ENCODE measurements around the gene ETFA. TPM values are rescaled to one million over a fixed set of nuclear protein-coding genes. Genes with fewer than 3 reads are reported as not detected.

The ETFA gene
- total and polyA plus RNA-seq, 10 of the 15 experiments (the other 5 are each of a cell fraction or from before 2014, with no cell fraction given): 114 to 331 (median 152) TPM

GRCh38 chr15:76342382-76343201, 31.3 kb upstream of the ETFA start:
- H3K27me3 ChIP-seq (replicated peaks in 1 of 2; ENCODE audit: control insufficient read depth in 2 of 2, insufficient read depth in 2 of 2, low read length in 1 of 2): peaks cover 31 to 44% of the 10 kb centered on the region in 2 experiments
- H3K79me2 ChIP-seq (ENCODE audit: control insufficient read depth, insufficient read depth, low read length): no peaks in the 10 kb centered on the region; the same call in 1 of the 2 replicates

More at GRCh38 chr15:76342382-76343201, 31.3 kb upstream of the ETFA start:
- intact Hi-C loops (cut with micrococcal nuclease; ENCODE audit: unreplicated experiment): no loop called here
- no TSS peak for BruUV-seq (replicated peaks)
- H2AFZ ChIP-seq (ENCODE audit: control insufficient read depth, low read depth, low read length): no peak overlapping the region
- POLR2A ChIA-PET: no interaction called here
- H3K9ac ChIP-seq (ENCODE audit: control insufficient read depth, insufficient read depth, low read length): no peak overlapping the region
- DNase-seq (ENCODE audit: low read depth, low spot score): no peak
- H3K36me3 ChIP-seq (ENCODE audit: control insufficient read depth in 2 of 2, insufficient read depth in 2 of 2, low read length in 1 of 2): no peaks in the 10 kb centered on the region
- H3K9me3 ChIP-seq (replicated peaks; ENCODE audit: control insufficient read depth, insufficient read depth, low read length): no peaks in the 10 kb centered on the region; the same call in 1 of the 3 replicates
- SMC1A ChIA-PET (ENCODE audit: uncharacterized antibody, unreplicated experiment): no interaction called here
- no peak overlapping the region for H3K4me3 ChIP-seq
- H4K20me1 ChIP-seq (ENCODE audit: control insufficient read depth, insufficient read depth): no peaks in the 10 kb centered on the region
- ATAC-seq: no peak
- CTCF ChIA-PET: no interaction called here
- TF ChIP-seq, protein P1, sequence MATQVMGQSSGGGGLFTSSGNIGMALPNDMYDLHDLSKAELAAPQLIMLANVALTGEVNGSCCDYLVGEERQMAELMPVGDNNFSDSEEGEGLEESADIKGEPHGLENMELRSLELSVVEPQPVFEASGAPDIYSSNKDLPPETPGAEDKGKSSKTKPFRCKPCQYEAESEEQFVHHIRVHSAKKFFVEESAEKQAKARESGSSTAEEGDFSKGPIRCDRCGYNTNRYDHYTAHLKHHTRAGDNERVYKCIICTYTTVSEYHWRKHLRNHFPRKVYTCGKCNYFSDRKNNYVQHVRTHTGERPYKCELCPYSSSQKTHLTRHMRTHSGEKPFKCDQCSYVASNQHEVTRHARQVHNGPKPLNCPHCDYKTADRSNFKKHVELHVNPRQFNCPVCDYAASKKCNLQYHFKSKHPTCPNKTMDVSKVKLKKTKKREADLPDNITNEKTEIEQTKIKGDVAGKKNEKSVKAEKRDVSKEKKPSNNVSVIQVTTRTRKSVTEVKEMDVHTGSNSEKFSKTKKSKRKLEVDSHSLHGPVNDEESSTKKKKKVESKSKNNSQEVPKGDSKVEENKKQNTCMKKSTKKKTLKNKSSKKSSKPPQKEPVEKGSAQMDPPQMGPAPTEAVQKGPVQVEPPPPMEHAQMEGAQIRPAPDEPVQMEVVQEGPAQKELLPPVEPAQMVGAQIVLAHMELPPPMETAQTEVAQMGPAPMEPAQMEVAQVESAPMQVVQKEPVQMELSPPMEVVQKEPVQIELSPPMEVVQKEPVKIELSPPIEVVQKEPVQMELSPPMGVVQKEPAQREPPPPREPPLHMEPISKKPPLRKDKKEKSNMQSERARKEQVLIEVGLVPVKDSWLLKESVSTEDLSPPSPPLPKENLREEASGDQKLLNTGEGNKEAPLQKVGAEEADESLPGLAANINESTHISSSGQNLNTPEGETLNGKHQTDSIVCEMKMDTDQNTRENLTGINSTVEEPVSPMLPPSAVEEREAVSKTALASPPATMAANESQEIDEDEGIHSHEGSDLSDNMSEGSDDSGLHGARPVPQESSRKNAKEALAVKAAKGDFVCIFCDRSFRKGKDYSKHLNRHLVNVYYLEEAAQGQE (IDR thresholded peaks at IDR 0.05; ENCODE audit: low read depth, low read length): no peak
- no peak for TF ChIP-seq ZSCAN29 (IDR thresholded peaks at IDR 0.05)
- peak; percentile 47 for TF ChIP-seq SUZ12 (IDR thresholded peaks at IDR 0.05; ENCODE audit: unreplicated experiment)
- no peak for TF ChIP-seq SMARCA5 (IDR thresholded peaks at IDR 0.05)
- TF ChIP-seq SIN3A (IDR thresholded peaks at IDR 0.05; ENCODE audit: low read depth, low read length): no peak
- RAD21 ChIA-PET (ENCODE audit: unreplicated experiment): no interaction called here
- 80% methylated on average over 72 of the region's 87 CpGs for WGBS (ENCODE audit: insufficient coverage, insufficient replicate concordance, low lambda C conversion rate, missing lambda C conversion rate)
- no peak overlapping the region for H3K27ac ChIP-seq (ENCODE audit: control insufficient read depth, insufficient read depth)
- no peak for FAIRE-seq
- in situ Hi-C loops (cut with MboI): no loop called here
- peaks cover 30% of the 10 kb centered on the region for H3K4me1 ChIP-seq (ENCODE audit: control insufficient read depth, insufficient read depth, low read length)
- H3K4me2 ChIP-seq (ENCODE audit: control insufficient read depth, insufficient read depth): peak overlapping the region; percentile 13; the same call in 1 of the 2 replicates

All from GM12878 (cell line).